NT2/D1 (cell line): Measurements from ENCODE around the gene SNAPC3.

Experiments used
- SUZ12 ChIP-seq: IDR thresholded peaks from 2 replicates; pipeline ENCODE4 v1.6.1; 2011; ENCODE audit not compliant: insufficient read length, insufficient read depth; ENCODE audit errors: extremely low read depth
- ZNF274 ChIP-seq: IDR thresholded peaks from 2 replicates; pipeline ENCODE4 v1.6.1; 2011; ENCODE audit warnings: mild to moderate bottlenecking, low read depth, low read length

DNA sequence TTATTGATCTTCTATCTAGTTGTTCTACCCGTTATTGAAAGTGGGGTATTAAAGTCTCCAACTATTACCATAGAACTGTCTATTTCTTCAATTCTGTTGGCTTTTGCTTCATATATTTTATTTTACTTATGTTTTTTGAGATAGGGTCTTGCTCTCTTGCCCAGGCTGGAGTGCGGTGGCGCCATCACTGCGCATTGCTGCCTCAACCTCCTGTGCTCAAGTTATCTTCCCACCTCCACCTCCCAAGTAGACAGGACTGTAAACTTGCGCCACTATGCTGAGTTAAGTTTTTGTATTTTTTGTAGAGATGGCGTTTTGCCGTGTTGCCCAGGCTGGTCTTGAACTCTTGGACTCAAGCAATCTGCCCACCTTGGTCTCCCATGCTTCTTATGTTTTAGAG, 16.2 kb downstream of the SNAPC3 start:
- TF ChIP-seq ZNF274, result no peak
- no peak for TF ChIP-seq SUZ12
